Left lung (tissue), 10 donors: ENCODE measurements around the gene UBR3. TPM values are rescaled to one million over a fixed set of nuclear protein-coding genes. Genes with fewer than 3 reads are reported as not detected.

Source experiments
- ATAC-seq: fragments of 200-7000 bp; cut with Tn5 transposase; one replicate; pipeline ENCODE4 v1.9.1; 2020; ENCODE audit warnings: moderate library complexity
- DNase-seq, 4 donors: peaks; one replicate each; pipeline ENCODE4 v3.0.0-alpha.2; 2013 to 2020
- H3K27ac ChIP-seq, 2 donors: fragments of 200-600 bp; sonication (generic) in 1 of 2; one replicate each; pipeline versions ENCODE4 v1.5.0 to v1.8.0; 2020 to 2021
- H3K27me3 ChIP-seq, 2 donors: fragments of 200-600 bp; sonication (generic) in 1 of 2; one replicate each; pipeline versions ENCODE4 v1.5.0 to v1.8.0; 2020 to 2021
- H3K36me3 ChIP-seq, 2 donors: fragments of 200-600 bp; sonication (generic) in 1 of 2; one replicate each; pipeline versions ENCODE4 v1.5.0 to v1.8.0; 2020 to 2021
- H3K4me1 ChIP-seq, 2 donors: fragments of 200-600 bp; one replicate each; pipeline ENCODE4 v1.8.0; 2021
- H3K4me3 ChIP-seq, 2 donors: fragments of 200-600 bp; sonication (generic) in 1 of 2; one replicate each; pipeline versions ENCODE4 v1.5.0 to v1.8.0; 2020 to 2021; ENCODE audit warnings: mild to moderate bottlenecking in 1 of 2
- H3K9me3 ChIP-seq, 2 donors: fragments of 200-600 bp; sonication (generic) in 1 of 2; one replicate each; pipeline versions ENCODE4 v1.5.0 to v1.8.0; 2020 to 2021
- intact Hi-C, 2 donors: fragments of 100-400 bp; cut with DNase I; formaldehyde crosslinking; loops; one replicate each; pipeline versions ENCODE4 v1.11.2 to v1.14.2; 2022
- polyA plus RNA-seq, 6 donors: library from polyadenylated mRNA; unstranded; fragments of 120-200 nt; gene quantifications; one replicate each; pipeline ENCODE4 v1.2.1, GENCODE V29; 2013; ENCODE audit not compliant: insufficient read length in 6 of 6
- total RNA-seq, 2 donors: library from RNA; stranded (reverse); fragmentation: NEBNext Ultra II Directional; extraction: Animal tissue kit (Norgen Biotek cat#: 25700); gene quantifications; one replicate each; pipeline ENCODE4 v1.2.1, GENCODE V29; 2021
- TF ChIP-seq, protein P1 (sequence below), 2 donors: fragments of 200-600 bp; sonication (generic) in 1 of 2; IDR thresholded peaks; one replicate each; pipeline versions ENCODE4 v1.5.0 to v1.8.0; 2021; ENCODE audit warnings: antibody characterized with exemption in 2 of 2
- donor health status: DM: no; HTN: yes; CAD: no.
- donor health status: DM: no; HTN: no; CAD: no.

UBR3 gene
- total and polyA plus RNA-seq, 8 donors, result 33.2 to 48.0 (median 40.7) TPM

DNA sequence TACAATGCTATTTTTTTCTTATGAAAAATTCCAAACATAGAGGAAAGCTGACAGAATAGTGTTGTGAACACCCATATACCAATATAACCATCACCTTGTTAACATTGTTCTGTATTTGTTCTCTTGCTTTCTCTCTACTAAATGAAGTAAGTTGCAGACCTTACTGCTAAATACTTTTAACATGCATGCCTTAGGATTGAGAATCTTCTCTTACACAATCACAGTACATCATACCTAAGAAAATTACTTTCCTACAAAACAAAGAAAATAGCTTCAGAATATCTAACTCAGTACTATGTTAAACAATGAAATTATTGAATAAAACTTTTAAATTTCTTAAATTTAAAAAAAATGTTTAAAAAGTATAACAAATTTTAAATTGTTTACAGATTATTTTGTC is 136.5 kb downstream of the UBR3 start:
- no peak overlapping the region for H3K27ac ChIP-seq
- DNase-seq, result no peak
- TF ChIP-seq, protein P1, sequence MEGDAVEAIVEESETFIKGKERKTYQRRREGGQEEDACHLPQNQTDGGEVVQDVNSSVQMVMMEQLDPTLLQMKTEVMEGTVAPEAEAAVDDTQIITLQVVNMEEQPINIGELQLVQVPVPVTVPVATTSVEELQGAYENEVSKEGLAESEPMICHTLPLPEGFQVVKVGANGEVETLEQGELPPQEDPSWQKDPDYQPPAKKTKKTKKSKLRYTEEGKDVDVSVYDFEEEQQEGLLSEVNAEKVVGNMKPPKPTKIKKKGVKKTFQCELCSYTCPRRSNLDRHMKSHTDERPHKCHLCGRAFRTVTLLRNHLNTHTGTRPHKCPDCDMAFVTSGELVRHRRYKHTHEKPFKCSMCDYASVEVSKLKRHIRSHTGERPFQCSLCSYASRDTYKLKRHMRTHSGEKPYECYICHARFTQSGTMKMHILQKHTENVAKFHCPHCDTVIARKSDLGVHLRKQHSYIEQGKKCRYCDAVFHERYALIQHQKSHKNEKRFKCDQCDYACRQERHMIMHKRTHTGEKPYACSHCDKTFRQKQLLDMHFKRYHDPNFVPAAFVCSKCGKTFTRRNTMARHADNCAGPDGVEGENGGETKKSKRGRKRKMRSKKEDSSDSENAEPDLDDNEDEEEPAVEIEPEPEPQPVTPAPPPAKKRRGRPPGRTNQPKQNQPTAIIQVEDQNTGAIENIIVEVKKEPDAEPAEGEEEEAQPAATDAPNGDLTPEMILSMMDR (IDR thresholded peaks at IDR 0.05), result no peak
- H3K9me3 ChIP-seq, result no peaks in the 10 kb centered on the region
- H3K4me1 ChIP-seq, result no peaks in the 10 kb centered on the region
- ATAC-seq, result no peak
- intact Hi-C loops, result no loop called here
- H3K36me3 ChIP-seq, result peaks cover 0 to 24% of the 10 kb centered on the region in 2 donors
- no peaks in the 10 kb centered on the region for H3K27me3 ChIP-seq
- no peak overlapping the region for H3K4me3 ChIP-seq

DNA sequence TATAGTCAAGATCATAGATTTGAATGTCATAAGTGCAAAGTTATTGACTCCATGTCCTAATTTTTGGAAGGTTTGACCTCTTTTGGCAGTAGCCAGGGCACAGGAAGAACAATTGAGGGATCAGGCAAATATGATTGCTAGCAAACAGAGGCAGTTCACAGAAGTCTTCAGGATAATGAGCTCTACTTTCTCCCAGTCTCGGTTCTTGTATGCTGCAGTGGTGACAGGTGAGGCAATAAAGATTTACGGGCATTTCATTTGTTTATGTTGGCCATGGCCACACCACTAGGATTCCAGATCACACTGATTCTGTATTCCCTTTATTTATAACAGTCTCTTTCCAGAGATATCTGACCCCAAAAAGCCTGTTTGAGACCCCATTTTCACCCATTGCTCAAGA is 137.5 kb downstream of the UBR3 start:
- no peak overlapping the region for H3K27ac ChIP-seq
- TF ChIP-seq, protein P1 (IDR thresholded peaks at IDR 0.05), result no peak
- DNase-seq, result no peak
- peaks cover 0 to 19% of the 10 kb centered on the region in 2 donors for H3K36me3 ChIP-seq
- H3K4me1 ChIP-seq, result no peaks in the 10 kb centered on the region
- no peaks in the 10 kb centered on the region for H3K9me3 ChIP-seq
- H3K27me3 ChIP-seq, result no peaks in the 10 kb centered on the region
- ATAC-seq, result no peak
- no peak overlapping the region for H3K4me3 ChIP-seq
- intact Hi-C loops, result no loop called here

DNA sequence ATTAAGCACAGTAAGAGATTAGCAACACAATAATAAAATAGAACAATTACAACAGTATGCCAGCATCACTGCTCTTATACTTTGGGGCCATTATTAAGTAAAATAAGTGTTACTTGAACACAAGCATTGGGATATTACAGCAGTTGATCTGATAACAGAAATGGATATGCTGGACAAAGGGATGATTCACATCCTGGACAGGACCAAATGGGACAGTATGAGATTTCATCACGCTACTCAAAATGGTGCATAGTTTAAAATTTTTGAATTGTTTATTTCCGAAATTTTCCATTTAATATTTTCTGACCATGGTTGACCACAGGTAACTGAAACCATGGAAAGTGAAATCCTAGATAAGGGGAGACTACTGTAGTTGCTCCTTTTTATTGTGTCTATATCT is 138.2 kb downstream of the UBR3 start:
- ATAC-seq (no peak), DNase-seq (no peak)
- peaks cover 0 to 18% of the 10 kb centered on the region in 2 donors for H3K36me3 ChIP-seq
- no peaks in the 10 kb centered on the region for H3K27me3 ChIP-seq
- no peak overlapping the region for H3K4me3 ChIP-seq
- no peaks in the 10 kb centered on the region for H3K4me1 ChIP-seq
- TF ChIP-seq, protein P1 (IDR thresholded peaks at IDR 0.05), result no peak
- H3K9me3 ChIP-seq, result no peaks in the 10 kb centered on the region
- no peak overlapping the region for H3K27ac ChIP-seq
- intact Hi-C loops, result no loop called here

DNA sequence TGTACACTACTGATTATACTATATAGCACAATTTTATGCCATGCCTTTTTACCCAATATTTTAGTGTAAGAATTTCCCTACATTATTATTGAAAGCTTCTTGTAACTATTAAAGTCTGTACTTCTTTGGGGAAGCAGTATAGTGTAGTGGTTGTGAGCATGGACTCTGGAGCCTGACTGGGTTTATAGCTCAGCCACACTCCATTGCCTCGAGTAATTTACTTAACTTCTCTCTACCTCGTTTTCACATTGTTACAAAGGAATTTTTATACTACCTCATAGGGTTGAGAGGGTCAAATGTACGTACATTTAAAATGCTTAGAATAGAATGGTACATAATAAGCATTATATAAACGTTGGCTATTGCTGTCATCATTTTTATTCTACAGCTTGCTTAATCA is 139.2 kb downstream of the UBR3 start:
- intact Hi-C loops, result no loop called here
- H3K27me3 ChIP-seq, result no peaks in the 10 kb centered on the region
- ATAC-seq, result no peak

DNA sequence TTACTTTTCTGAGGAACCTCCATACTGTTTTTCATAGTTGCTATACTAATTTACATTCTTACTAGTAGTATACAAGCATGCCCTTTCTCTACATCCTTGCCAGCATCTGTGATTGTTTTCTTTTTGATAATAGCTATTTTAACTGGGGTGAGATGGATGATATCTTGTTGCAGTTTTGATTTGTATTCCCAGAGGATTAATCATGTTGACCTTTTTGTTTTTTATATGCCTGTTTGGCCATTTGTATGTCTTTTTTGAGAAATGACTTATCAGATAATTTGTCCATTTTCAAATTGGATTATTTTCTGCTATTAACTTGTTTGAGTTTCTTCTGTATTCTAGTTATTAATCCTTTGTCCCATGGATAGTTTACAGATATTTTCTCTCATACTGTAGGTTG is 141.5 kb downstream of the UBR3 start:
- TF ChIP-seq, protein P1 (IDR thresholded peaks at IDR 0.05), result no peak
- peaks cover 0 to 18% of the 10 kb centered on the region in 2 donors for H3K36me3 ChIP-seq
- intact Hi-C loops, result no loop called here
- no peaks in the 10 kb centered on the region for H3K27me3 ChIP-seq
- no peak overlapping the region for H3K27ac ChIP-seq
- H3K4me1 ChIP-seq, result no peaks in the 10 kb centered on the region
- no peaks in the 10 kb centered on the region for H3K9me3 ChIP-seq
- DNase-seq (no peak), ATAC-seq (no peak)
- H3K4me3 ChIP-seq, result no peak overlapping the region

More for the DNA sequence above, 139.2 kb downstream of the UBR3 start:
- Histone ChIP-seq H3K27ac (no peak overlapping the region), H3K9me3 (no peaks in the 10 kb centered on the region), H3K36me3 (peaks cover 0 to 18% of the 10 kb centered on the region in 2 donors), H3K4me1 (no peaks in the 10 kb centered on the region), H3K4me3 (no peak overlapping the region)
- TF ChIP-seq, protein P1 (IDR thresholded peaks at IDR 0.05), result no peak
- no peak for DNase-seq
